HG02981 (cell line): Measurements from ENCODE around the gene LYRM4.

Source experiments
- ATAC-seq: cut with Tn5 transposase; IDR thresholded peaks from one replicate; pipeline ENCODE4 v1.9.1; 2021; ENCODE audit warnings: mild to moderate bottlenecking, moderate library complexity; ENCODE audit not compliant: unreplicated experiment

LYRM4 gene

GRCh38 chr6:5260661-5261544 is at the start of gene LYRM4, which contains the start of gene FARS2:
LYRM4 (minus strand) TSS chr6:5260950; CDS start chr6:5260733, 217 bp downstream.
FARS2 (plus strand) TSS chr6:5261513.
- ATAC-seq, result peak; percentile 76

DNA sequence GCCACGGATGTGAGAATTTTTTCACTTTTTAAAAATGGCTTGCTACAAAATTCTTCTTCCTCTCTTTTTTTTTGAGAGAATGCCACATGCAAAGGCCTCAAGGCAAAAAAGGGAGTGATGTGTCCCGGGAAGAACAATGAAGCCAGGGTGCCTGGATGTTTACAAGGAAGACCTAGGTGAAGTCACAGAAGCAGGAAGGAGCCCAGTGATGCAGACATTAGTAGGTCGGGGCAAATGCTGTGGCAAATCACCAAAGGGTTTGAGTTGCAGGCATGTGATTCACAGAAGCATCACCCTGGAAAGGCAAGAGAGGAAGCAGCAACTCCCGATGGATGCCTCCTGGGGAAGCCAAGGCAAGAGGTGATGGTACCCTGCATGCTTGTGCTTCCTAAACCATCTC is 47.3 kb upstream of the LYRM4 start:
- ATAC-seq, result no peak

DNA sequence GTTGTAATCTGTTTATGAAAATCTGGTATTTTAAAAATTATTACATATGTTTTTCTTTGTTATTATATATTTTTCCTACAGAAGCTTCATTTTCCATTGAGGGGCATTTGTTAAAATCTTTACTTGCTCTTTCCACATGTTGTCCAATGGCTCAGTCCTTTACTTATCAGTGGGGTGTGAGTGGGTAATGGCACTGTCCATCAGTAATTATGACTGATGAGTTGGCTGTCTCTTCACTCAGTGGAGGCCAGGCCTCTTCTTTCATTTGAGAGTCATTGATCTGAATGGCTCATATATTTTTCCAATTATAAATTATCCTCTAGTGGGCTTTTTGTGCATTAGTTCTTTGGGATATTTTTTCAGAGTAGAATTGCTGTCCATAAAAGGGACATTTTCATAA is 46.3 kb upstream of the LYRM4 start:
- no peak for ATAC-seq

DNA sequence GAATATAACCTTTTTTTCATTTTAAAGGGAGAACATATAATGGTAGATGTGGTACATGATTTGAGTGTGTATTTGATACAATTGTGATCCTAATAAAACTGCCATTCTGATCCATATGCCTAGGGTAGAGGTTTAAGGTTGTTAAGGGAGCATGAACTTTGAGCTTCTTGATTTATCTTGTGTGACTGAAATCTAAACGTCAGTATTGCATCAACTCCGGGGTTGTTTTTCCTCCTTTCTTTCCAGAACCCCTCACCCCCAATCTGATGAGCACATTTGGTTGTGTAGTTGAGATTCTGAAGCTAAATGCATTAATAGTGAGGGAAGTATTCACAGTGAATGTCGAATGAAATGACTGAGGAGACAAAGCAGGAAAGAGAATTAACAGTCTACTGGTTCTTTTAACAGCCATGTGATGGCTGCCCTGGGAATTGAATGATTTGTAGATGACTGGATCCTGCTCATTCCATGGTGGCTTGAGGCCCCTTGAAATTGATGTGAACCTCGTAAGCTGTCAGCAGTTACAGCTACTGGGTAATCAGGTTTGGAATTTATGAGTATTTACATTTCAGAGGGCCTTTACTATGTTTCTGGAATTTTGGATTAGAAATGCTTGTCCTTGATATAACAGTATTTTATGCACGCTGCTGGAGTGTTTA is 45.3 kb upstream of the LYRM4 start:
- ATAC-seq, result no peak

DNA sequence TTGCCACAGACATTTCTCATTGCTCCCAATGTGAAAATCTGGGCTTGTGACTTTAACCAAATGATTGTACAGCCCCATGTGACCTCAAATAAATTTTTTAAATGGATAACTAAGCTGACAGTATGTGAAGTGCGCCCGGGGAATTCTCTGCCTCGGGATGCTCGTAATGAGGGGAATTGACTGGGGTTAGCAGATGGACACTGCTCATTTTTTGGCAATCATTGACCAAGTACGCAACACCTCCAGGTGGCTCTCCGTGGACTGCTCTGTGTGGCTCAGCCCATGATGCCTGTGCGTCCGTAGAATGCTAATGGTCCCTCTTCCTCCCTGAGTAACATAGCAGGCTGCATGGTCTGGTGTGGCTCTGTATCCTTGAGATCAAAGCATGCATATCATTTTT is 42.9 kb upstream of the LYRM4 start:
- ATAC-seq, result no peak

DNA sequence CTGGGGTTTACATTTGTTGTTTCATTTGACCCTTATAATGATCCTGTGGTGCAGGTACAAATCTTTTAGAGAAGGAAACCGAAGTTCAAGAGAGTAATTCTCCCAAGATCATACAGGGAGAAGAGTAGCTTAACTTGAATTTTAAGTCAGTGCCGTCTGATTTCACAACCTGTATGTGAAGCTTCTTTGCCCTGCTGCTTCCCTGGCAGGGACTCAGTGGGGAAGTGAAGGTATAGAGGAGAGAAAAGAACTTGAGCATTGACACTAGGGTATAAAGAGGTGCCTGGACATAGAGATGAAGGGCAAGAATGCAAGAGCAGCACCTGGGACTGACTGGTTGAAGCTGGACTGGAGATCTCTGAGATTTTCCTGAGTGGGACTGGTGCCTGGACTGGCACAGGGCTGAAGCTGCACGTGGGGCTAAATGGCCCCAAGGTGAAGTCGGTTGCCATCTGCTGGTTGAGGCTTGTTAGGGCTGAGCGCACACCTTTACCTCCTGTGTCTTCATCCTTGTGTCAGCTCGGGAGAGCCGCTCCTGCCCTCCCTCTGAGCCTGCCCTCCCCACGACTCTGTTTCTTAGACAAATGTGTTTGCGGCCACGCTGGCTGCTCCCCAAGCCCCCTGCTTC is 42.4 kb upstream of the LYRM4 start:
- peak; percentile 53 for ATAC-seq

- ATAC-seq, result peak; percentile 94
These were observed 41.6 kb upstream of the LYRM4 start for GRCh38 chr6:5302220-5302946.

- ATAC-seq, result no peak
These were observed 39.5 kb upstream of the LYRM4 start for GRCh38 chr6:5300206-5300764.

DNA sequence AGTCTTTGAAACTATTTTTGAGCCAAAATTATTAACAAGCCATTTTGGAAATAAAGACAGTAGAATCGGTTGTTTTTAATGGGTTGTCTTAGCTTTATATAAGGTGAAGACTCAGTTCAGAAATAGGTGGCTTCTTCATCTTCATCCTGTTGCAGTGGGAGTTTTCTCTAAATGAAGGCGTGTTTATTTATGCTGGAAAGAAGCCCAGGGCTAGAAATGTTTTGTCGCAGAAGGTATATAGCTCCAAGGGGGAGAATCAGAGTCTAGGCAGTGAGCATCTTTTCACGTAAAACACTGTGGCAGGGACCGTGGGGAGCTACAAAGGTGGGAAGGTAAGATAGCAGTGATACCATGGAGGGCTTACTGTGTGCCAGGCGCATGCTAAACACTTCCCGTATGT is 34.9 kb upstream of the LYRM4 start:
- no peak for ATAC-seq

GRCh38 chr6:5294392-5295211 is 33.9 kb upstream of the LYRM4 start:
- no peak for ATAC-seq

DNA sequence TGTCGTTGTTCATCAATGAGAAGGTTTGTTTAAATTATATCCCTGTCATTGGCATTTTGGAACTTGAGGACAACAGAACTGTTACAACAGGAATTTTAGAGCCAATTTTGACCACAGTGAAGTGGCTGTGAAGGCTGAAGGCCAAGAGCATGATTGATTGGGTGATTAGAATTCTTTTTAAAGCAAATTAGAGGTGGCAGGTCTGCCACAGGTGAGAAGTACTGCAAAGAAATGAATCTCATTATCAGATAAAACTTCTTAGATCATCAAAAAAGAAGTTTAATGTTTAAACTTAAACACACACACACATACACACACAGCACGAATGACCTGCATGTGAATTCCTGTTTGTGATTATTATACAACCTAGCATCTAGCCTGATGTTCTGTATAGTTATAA is 32.9 kb upstream of the LYRM4 start:
- ATAC-seq, result no peak

DNA sequence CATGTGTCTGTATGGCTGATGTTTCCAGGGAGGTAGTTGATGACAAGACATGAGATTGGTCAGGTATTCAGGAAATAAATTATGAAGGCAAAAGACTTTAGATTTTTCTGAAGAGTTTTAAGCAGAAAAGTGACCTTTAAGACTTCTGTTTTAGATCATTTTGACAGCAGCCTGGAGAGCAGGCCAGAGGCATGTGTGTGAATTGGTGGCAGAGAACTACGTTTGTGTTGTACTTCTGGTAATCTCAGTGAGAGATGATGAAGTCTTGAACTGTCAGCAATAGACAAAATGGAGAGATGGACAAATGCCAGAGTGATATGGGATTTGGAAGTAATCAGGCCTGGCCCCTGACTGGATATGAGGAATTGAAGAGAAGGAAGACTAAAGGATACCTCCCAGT is 31.4 kb upstream of the LYRM4 start:
- no peak for ATAC-seq

DNA sequence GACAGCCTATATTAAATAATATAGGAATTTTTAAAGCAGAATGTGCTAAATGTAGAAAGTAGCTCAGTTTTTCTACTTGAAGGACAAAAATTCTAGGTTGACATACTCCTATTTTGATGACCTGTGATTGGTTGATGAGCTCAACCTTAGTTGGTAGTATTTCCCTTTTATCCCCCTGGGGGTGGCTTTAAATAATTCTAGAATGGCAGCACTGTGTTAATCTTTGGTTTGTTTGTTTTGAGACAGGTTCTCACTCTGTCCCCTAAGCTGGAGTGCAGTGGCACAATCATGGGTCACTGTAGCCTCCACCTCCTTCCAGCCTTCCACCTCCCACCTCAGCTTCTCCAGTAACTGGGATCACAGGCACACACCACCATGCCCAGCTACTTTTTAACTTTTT is 29.8 kb upstream of the LYRM4 start:
- ATAC-seq, result no peak

DNA sequence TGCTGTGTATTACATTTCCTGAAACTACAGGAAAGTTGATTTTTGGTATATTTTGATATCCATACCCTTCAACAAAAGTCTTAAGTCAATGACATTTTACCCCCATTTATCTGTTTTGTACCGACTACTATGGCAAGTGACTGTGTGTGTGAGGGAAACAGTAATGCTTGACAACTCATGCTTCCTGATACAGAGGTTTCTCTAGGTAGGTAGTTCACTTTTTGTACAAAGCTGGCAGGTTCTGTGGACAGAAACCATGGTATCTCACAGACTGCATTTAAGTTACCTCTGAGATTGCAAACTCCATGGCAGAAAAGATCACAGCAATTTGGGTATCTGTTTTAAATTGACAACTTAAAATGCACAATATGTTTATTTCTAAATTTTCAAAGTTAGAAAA is 29.3 kb upstream of the LYRM4 start:
- ATAC-seq, result no peak

DNA sequence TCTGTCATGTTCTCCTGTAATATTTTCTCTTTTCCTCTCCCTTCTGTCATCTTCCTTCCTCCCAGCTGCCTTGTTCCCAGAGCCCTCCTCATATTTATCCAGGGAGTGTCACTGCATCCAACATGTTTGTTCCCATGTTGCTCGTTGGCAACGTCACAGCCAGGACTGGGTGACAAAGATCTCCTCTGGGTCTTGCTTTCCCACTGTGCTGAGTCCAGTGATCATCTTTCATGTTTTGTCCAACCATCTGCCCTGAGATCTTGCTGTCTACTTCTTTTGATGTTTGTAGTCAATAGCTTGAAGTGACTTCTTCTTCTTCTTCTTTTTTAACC is 27.2 kb upstream of the LYRM4 start:
- ATAC-seq, result no peak

DNA sequence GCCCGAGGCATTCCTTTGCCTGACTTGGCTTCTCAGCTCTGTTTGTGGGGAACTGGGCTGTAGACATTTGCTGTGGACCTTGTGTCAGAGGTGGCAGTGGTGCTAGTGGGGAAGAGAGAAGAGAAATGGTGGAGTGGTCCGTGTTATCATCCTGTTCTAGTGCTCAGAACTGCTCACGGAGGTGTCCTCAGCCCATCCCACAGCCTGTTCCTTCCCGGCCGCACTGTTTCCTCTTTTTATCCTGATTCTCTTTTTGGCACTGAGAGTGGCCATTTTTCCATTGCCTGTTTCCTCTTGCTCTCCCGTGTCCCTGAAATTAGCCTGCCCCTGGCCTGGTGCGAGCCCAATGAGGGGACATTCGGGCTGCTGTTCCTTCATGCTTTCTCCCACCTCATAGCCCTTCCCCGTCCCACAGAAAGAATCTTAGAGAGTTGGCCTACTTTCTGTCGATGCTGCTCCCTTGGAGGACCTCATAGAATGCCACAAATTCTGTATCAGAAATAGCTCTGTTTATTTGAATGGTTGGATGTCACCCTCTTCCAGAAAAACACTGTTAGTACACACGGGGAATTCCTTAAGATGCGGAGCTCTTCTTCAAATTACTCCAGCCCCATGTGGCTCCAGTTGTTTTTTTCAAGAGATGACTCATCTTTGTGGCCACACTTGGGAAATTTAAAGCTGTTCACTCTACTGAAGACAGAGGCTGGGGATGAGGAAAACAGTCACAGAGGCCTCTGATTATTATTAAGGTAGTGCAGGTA is 26.6 kb upstream of the LYRM4 start:
- no peak for ATAC-seq

- no peak for ATAC-seq
These were observed 26.0 kb upstream of the LYRM4 start for GRCh38 chr6:5286780-5287179.

DNA sequence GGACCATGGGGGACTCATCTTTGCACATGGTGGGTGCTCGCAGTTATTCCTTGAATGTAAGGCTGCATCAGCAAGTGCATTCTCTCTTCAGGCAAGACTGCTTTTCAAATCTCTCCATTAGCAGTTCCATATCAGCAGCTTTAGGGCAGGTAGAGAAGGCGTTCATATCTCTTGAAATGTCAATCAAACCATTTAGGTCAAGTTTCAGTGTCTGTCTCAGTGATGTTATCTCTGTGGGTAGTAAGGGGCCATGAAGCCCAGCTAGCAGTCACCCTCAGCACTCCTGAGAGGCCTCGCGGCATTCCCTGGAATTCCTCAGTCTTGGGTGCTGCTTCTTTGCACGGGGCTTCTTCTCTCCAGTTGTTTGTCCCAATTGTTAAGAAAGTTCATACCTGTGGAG is 24.8 kb upstream of the LYRM4 start:
- no peak for ATAC-seq

GRCh38 chr6:5285081-5285480 is 24.3 kb upstream of the LYRM4 start:
- ATAC-seq, result no peak
